GM18907 (cell line): ENCODE measurements around the gene GPRASP2.
"Not testable (repeated sequence)": the region's sequence is repeated elsewhere in the genome, so short reads cannot be mapped to it uniquely, and the experiment has no call there.

ENCODE experiments used
- ATAC-seq: cut with Tn5 transposase; IDR thresholded peaks from one replicate; pipeline ENCODE4 v1.9.1; 2021; ENCODE audit warnings: mild to moderate bottlenecking, moderate library complexity; ENCODE audit not compliant: unreplicated experiment

Gene GPRASP2

DNA sequence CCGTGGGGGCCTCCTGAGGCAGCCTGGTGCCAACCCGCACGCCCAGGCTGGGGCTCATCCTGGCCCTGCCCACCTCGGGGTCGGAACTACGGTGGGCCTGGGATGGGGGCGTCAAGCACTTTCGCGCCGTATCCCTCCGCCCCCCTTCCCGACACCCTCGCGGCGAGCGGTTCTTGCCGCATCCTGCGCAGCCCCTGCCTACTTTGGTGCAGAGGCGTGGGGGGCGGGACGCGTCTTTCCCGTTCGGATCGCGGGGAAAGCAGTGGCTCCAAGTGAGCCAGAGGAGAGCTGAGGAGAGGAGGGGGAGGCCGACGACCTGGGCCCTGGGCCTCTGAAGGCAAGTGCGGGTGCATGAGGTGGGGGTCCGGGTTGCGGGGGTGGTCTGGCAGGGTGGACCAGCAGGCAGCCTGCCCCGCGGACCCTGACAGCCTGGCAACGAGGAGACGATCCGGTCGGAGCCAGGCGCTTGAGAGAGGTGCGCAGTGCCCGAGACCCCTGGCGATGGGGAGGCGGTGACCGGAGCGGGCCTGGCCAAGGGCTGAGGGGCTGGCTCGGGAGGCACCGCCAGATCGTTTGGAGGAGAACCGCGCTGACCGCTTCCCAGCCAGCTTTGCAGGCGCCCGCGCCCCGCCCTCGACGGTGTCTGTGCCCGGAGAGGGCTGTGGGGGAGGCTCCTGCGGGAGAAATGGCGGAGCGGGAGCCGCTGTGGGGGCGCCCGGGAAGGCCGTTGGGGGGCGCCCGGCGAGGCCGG, at the start of gene GPRASP2:
Gene GPRASP2, plus strand, starts transcription at position 233 of the 751 bp plus-strand sequence. CDS start 2,422 bp downstream, outside the sequence.
- ATAC-seq, result peak; percentile 36

DNA sequence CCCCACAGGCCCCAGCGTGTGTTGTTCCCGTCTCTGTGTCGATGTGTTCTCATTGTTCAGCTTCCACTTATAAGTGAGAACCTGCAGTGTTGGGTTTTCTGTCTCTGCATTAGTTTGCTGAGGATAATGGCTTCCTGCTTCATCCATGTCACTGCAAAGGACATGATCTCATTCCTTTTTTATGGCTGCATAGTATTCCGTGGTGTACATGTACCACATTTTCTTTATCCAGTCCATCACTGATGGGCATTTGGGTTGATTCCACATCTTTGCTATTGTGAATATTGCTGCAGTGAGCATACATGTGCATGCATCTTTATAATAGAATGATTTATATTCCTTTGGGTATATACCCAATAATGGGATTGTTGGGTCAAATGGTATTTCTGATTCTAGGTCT, 48.4 kb upstream of the GPRASP2 start:
- not testable (repeated sequence) for ATAC-seq

DNA sequence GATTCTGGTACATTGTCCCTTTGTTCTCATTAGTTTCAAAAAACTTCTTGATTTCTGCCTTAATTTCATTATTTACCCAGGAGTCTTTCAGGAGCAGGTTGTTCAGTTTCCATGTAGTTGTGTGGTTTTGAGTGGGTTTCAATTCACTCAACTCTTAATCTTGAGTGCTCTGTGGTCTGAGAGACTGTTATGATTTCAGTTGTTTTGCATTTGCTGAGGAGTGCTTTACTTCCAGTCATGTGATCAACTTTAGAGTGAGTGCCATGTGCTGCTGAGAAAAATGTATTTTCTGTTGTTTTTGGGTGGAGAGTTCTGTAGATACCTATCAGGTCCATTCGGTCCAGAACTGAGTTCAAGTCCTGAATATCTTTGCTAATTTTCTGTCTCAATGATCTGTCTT, 45.2 kb upstream of the GPRASP2 start:
- ATAC-seq, result not testable (repeated sequence)

DNA sequence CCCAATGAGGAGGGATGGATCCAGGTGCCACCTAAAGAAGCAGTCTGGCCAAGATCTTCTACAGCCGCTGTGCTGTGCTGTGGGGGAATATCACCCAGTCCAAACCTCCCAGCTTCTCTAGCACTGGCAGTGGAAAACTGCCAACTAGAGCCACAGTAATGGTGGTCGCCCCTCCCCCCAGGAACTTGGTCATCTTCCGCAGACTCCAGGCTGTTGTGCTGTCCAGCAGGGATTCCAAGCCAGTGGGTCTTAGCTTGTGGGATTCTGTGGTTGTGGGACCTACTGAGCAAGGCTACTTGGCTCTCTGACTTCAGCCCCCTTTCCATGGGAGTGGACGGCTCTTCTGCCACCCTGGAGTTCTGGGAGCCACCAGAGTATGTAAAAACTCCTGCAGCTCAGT, 42.7 kb upstream of the GPRASP2 start:
- ATAC-seq, result no peak

DNA sequence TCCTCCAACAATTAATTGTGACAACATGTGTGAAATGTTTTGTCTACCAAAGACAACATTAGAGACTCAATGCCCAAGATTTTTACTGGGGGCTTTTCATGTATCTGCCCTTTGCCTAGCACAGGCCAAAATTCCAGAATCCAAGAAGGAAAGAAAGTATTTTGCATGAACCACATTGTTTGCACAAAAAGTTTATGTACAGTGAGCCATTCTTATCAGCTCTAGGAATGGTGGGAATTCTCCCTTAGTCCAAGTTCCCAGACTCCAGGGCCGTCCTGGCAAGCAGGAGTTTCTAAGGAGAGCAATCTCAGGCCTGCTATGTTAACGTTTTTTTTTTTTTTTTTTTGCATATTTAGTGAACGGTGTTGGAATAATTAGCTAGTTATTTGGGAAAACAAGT, 39.4 kb upstream of the GPRASP2 start:
- ATAC-seq, result no peak

DNA sequence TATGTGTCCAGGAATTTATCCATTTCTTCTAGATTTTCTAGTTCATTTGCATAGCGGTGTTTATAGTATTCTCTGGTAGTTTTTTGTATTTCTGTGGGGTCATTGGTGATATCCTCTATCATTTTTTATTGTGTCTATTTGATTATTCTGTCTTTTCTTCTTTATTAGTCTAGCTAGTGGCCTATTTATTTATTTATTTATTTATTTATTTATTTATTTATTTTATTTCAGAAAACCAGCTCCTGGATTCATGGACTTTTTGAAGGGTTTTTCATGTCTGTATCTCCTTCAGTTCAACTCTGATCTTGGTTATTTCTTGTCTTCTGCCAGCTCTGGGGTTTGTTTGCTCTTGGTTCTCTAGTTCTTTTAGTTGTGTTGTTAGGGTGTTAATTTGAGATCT, 34.8 kb upstream of the GPRASP2 start:
- ATAC-seq, result not testable (repeated sequence)

DNA sequence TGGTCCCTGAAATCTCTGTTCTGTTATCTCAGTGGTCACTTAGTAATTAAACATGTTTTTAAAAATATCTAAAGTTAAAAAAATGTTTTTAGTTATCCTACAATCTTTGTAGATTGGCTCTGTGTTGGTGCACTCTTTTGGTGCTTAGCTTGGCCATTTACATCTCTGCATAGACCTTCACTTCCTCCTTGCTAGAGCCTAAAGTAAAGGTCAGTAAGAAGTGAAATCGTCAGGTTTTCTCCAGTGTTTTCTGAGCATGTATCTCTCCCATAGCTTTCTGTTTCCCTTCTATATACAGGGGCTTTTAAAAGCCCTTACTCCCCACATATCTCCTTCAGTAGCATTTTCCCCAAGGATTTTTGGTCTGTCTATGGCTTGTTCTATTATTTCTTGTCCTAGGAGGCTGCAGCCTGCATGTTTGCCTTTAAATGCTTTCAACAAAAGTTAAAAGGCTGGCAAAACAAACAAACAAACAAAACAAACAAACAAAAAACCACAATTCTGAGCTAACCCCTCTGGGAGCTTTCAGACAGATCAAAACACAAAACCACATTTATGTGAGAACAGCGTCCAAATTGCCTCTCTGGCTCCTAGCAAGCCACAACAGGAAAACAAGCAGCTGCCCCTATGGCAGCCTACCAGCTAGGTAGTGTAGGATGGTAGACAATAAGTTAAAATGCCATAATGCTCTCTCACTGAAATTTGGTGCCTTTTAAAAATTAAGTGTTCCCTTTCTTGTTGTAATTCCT, 27.3 kb upstream of the GPRASP2 start:
- ATAC-seq, result no peak

DNA sequence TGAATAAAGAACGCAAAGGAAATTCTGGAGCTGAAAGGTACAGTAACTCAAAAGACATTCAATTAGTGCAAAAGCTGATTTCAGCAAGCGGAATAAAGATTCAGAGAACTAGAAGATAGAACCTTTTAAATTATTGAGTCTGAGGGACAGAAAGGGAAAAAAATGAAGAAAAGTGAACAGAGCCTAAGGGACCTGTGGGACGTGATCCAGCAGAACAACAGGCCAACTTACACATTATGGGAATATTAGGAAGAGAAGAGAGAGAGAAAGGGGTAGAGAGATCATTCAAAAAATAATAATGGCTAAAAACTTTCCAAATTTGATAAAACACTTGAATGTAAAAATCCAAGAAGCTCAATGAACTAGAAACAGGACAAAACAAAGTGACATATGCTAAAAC, 17.5 kb upstream of the GPRASP2 start:
- no peak for ATAC-seq

DNA sequence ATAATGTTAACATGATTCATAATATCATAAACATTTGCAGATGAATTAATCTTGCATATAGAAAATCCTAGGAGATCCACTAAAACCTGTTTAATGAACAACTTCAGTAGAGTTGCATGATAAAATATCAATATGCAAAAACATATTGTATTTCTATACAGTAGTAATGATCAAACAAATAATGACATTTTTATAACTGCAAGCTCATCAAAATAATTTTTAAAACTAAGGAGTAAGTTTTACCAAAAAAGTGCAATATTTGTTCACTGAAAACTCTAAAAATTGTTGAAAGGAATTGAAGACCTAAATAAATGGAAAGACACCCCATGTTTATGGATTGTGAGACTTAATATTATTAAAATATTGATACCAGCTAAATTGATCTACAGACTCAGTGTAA, 15.9 kb upstream of the GPRASP2 start:
- no peak for ATAC-seq

DNA sequence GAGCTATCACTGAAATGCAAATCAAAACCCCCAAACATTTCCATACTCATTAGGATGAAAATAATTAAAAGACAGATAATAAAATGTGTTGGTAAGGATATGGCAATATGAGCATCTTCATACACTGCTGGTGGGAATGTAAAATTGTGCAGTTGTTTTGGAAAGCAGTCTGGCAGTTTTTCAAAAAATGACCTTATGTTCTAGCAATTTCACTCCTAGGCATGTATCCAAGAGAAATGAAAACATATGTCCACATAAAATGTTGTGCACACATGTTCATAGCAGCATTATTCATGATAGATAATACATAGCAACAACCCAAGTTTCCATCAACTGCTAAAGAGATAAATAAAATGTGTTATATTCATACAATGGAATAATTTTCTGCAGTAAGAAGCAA, 14.8 kb upstream of the GPRASP2 start:
- ATAC-seq, result no peak

DNA sequence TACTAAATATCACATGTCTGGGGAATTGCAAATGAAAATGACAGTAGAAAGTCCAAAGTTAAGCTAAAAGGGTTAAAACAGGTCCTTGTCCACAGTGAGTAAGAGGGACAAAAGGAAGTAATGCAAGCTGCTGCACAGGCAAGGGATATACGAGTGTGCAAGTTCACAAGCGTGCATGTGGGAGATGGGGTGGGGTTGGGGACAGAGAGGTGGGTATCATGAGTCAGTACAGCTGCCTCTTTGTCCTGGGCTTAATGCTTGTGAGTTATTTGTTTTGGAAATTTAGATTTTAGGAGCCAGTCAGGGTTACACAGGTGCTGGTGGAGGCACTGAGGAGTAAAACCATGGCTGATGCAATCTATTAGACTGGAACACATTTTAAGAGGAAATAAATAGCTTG, 3.3 kb upstream of the GPRASP2 start:
- ATAC-seq, result no peak

DNA sequence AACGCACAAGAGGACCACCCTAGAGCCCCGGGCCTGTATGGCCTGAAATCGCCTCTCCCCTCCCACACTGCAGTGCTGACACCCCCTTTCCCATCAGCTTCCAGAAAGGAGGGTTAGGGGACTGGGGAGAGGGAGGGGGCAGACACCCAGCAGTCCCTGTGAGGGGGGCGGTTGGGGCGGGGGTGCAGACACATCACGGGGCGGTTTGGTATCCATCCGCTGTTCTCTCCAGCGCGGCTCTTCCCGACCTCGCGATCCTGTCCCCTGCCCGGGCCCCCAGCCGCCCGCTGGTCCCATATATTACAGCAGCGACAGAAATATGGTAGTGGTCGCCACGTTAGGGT, 404 bp upstream of the GPRASP2 start:
- no peak for ATAC-seq

DNA sequence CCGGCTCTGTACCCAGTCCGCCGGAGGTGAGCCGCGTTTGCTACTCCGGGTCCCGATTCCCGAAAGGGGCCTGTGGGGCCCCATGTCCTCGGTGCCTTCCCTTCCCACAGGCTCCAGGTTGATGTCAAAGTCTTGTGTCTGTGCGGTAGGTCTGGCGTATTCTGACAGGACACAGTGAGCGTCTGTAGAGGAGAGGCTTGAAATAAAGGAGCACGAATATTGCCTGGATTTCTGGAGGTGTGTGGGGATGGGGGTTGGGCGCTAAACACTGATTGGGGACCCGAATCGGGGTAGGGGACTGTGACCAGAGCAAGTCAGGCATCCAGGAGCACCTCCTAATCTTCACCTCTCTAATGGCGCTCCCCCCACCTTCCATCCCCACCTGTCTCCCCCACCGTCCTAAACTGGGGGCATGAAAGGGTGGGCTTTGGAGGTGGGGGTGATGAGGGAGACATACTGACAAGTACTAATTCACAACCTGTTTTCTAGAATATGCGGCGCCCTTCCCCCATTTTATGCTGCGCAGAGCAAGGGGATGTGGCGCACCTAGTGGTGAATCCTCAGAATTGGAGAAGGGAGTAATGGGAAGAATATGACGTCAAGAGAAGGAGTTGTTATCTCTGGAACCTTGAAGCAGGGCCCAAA, 855 bp downstream of the GPRASP2 start:
- peak; percentile 59 for ATAC-seq

DNA sequence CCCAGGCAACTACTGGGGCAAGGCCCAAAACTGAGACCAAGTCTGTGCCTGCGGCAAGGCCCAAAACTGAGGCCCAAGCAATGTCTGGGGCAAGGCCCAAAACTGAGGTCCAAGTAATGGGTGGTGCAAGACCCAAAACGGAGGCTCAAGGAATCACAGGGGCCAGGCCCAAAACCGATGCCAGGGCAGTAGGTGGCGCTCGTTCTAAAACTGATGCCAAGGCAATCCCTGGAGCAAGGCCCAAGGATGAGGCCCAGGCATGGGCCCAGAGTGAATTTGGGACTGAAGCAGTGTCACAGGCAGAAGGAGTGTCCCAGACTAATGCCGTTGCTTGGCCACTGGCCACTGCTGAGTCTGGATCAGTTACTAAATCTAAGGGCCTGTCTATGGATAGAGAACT, 2.7 kb downstream of the GPRASP2 start:
- no peak for ATAC-seq

DNA sequence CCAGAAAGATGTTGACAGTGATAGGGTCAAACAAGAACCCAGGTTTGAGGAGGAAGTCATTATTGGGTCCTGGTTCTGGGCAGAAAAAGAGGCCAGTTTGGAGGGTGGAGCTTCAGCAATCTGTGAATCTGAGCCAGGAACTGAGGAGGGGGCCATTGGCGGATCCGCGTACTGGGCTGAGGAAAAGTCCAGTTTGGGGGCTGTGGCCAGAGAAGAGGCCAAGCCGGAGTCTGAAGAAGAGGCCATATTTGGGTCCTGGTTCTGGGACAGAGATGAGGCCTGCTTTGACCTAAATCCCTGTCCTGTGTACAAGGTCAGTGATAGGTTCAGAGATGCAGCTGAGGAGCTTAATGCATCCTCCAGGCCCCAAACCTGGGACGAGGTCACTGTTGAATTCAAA, 3.7 kb downstream of the GPRASP2 start:
- no peak for ATAC-seq

DNA sequence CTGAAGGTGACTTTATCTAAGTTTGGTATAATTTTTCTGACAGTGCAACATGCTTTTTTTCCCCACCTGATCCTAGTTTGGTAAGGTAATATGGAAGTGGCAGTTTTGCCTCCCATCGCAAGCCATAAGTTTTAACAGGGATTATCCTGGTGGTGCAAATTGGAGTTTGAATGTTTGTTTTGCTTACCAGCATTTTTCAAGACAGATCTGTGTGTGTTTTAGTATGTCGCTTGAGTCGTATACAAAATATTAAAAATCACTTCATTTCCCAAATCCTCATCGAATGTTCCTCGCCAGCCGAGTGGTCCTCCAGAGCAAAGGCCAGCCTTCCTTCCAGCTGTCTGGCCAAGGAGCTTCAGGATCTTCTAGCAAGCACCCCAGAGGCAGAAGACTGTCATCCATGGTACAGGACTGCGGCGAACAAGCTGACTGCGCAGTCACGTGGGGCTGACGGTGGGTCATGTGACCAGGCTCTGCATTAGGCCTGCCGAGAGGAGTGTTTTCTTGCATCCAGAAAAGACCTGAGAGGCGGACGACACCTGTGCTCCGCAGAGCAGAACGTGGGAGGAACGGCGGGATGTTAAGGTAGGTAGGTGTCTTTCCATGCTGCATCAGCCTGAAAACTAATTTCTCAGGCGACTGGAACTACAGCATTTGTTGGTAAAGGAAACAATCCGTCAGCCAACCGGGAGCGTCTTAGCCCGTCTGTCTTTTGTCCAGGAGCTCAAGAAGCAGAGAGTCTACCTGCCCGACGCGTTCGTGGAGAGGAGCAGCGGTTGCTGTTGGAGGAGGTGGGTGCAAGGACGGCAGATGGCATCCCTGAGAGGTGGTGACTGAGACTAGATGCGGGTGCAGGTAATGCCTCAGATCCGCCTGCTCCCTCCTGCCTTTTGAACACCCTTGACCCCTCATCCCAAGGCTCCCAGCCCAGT, 8.3 kb downstream of the GPRASP2 start, which contains the start of gene GPRASP3:
Gene GPRASP3, plus strand, starts transcription at position 507 of the 932 bp plus-strand sequence. CDS start 28,253 bp downstream, outside the sequence.
- peak; percentile 96 for ATAC-seq

DNA sequence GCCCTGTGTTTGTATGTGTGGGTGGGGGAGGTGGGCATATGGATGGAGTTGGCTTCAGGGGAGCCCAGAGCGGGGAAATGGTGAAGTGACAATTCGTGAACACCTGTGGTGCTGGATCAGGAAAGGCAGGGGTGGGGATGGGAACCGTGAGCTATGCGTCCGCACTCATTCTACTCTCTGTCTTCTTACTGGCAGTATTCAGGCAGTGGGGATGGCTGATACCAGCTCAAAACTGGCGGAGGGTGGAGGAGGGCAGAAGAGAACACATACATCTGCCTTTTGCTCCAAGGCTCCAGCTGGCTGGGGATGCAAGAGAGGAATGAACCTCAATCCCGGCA, 8.9 kb downstream of the GPRASP2 start:
- ATAC-seq, result not testable (repeated sequence)

DNA sequence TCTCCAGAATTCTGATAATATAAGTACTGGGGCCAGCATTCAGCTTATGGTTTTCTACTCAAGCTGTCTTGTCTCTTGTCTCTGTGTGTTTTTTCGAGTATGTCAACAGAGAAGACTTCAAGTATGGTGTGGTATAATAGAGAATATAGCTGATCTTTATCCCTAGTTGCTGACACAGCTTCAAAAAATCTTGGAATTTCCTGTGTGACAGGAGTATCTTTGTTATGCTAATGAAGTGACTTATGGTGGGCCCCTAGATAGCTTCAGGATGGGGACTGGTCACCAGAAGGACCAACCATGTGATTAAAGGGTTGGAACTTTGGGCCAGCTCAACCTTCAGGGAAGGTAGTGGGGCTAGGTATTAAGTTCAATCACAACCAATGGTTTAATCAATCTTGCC, 11.2 kb downstream of the GPRASP2 start:
- no peak for ATAC-seq

DNA sequence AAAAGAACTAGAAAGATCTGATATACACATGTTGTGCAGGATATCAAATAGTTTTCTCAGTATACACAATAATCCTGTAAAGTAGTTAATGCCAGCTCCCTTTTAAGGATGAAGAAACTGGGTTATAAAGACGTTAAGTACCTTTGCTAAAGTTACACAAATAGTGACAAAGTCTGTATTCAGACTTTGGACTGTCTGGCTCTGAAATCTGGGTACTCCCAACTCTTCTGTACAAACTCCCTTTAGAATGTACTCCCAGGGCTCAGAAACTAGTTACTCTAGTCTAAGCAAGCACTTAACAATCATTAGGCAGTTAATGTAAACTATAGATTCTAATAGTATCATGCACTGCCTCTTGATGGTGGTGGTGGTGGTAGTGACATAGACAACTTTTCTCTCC, 15.5 kb downstream of the GPRASP2 start:
- no peak for ATAC-seq

DNA sequence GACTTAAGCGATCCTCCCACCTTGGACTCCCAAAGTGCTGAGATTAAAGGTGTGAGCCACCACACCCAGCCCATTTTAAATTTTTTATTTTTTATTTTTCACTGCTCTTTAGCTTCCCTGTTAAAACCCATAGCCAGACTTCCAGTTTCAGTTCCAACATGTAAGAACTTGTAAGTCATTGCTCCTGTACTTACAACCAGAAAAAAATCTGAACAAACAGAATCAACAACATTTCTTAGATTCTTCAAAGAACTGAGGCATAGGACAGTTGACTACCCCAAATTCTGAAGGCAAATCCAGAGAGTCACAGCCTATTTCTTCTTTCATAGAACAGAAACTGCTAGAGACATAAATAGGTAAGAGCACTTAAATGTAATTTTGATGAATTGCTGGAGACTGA, 16.4 kb downstream of the GPRASP2 start:
- no peak for ATAC-seq

DNA sequence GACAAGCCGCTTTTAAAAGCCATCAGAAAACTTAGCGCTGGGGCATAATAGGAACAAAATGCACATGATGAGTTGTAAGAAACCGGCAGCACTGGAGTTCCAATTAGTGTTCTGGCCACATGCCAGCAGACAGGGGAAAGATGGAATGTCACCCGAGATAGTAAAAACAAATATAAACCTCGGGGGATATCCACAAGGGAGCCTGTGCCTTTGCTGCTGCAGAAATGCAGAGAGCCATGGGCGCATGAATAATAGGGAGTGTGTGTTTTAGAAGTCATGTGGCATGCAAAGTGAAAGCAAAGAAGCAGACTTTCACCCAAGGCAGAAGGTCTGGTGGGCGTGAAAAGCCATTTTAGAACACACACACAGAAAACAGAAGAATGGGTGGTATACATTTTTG, 27.4 kb downstream of the GPRASP2 start:
- no peak for ATAC-seq
